HG02588 (cell line): ENCODE measurements around the gene ALPL.

Experiments used
- ATAC-seq: cut with Tn5 transposase; IDR thresholded peaks from one replicate; pipeline ENCODE4 v1.9.1; 2021; ENCODE audit warnings: mild to moderate bottlenecking, moderate library complexity; ENCODE audit not compliant: unreplicated experiment

ALPL gene

DNA sequence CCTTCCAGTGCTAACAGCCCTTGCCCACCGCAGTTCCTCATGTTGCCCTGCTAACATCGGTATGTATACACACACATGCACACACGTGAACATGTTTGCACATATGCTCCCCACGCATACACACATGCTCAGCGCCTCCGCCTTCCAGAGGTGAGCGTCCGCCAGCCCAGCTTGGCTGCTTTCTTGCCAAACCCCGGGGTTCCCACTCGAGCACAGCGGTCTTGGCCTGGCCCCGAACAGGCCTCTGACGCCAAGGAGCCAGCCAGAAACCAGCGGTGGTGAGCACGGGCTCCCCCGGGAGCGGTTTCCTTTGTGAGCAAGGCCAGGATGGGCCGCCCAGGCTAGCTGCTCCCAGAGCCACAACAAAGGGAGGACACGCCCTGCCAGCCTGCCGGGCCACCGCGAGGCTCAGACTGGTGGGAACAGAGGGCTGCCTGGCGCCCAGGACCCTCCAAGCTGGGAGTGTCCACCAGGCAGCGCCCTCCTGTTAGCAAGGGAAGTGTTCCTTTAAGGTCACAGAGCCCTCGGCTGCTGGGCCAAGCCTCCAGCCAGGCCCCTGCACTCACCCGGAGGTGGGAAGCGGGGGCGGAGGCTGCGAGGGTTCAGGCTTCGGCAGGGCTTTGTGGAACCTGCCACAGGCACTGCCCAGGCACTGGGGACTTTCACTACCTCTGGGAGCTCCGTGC is 65.4 kb downstream of the ALPL start:
- ATAC-seq = no peak

DNA sequence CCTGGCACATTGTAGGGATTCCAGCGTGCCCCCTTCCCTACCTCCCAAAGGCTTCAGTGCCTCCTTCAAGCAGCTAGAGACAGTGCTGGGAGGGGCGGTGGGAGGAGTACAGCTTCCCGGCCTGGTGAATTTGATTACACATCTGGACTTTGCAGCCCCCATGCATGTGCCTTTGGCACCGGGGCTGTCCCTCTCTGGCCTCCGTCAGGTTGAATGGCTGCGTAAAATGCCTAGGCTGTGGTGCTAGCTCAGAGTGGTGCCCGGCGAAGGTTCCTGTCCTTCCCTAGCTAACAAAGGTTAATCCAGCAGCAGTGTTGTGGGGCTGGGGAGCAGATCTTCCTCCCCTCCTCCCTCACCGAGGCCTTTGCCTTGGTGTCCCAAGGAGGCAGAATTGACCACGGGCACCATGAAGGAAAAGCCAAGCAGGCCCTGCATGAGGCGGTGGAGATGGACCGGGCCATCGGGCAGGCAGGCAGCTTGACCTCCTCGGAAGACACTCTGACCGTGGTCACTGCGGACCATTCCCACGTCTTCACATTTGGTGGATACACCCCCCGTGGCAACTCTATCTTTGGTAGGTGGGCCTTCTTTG is 66.2 kb downstream of the ALPL start:
- no peak for ATAC-seq

DNA sequence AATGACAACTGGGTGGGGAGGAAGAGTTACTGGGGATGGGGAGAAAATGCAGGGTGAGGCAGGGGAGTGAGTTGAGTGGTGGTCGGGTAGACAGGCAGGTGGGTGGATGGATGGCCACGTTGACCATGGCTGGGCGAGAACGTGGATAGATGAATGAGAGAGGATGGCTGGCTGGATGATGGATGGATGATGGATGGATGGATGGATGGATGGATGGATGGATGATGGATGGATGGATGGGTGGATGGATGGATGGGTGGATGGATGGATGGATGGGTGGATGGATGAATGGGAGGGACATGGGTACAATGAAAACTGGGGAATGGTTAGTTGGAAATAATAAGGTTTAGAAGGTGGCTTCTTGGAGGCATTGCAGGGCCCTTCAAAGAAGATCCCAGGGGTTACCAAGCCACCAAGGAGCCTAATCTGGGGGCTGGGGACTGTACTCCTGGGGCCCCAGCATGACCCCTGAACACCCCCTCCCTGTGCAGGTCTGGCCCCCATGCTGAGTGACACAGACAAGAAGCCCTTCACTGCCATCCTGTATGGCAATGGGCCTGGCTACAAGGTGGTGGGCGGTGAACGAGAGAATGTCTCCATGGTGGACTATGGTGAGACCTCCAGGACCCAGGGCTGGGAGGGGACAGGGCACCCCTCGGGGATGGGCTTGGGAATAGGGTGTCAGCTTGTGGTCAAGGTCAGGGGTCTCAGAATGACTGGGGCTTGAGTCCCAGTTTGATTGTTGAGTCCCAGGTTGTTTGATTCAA is 67.0 kb downstream of the ALPL start:
- no peak for ATAC-seq

DNA sequence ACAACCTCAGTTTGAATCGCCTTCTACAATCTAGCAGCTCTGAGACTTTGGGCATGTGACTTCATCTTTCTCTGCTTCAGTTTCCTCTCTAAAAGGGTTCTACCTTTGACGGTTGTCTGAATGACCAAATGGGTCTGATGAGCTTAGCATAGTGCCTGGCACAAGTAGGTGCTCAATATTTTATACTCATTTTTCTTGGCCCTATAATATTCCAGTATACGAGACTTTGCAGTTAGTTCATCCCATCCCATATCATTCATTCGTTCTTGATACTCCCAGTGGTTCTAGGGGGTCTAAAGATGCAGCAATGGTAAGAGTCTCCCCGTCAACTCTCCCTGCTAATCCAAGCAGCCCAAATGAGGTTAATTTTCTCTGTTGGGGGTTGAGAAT is 67.6 kb downstream of the ALPL start:
- ATAC-seq = no peak

DNA sequence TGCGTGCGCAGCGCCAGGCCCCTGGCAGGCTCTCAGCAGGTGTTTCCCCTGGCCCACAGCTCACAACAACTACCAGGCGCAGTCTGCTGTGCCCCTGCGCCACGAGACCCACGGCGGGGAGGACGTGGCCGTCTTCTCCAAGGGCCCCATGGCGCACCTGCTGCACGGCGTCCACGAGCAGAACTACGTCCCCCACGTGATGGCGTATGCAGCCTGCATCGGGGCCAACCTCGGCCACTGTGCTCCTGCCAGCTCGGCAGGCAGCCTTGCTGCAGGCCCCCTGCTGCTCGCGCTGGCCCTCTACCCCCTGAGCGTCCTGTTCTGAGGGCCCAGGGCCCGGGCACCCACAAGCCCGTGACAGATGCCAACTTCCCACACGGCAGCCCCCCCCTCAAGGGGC is 68.1 kb downstream of the ALPL start:
- ATAC-seq = no peak

DNA sequence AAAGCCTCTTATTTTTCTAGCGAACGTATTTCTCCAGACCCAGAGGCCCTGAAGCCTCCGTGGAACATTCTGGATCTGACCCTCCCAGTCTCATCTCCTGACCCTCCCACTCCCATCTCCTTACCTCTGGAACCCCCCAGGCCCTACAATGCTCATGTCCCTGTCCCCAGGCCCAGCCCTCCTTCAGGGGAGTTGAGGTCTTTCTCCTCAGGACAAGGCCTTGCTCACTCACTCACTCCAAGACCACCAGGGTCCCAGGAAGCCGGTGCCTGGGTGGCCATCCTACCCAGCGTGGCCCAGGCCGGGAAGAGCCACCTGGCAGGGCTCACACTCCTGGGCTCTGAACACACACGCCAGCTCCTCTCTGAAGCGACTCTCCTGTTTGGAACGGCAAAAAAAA is 68.7 kb downstream of the ALPL start:
- ATAC-seq = no peak

DNA sequence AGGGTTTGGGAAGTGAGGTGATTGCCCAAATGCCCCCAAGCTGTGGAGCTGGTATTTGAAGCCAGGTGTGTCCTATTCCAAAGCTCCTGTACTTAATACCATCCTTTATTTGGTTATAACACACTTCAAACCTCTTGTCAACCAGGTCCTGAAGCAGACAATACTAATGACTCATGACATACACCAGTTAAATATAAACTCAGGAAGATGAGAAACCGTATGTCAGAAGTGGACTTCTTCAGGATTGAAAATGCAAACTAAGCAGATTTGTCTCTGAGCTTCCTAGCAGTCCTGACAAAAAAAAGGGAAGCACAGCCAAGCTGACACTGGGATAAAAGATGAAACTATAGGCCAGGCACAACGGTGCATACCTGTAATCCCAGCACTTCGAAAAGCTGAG is 70.6 kb downstream of the ALPL start:
- ATAC-seq = no peak

DNA sequence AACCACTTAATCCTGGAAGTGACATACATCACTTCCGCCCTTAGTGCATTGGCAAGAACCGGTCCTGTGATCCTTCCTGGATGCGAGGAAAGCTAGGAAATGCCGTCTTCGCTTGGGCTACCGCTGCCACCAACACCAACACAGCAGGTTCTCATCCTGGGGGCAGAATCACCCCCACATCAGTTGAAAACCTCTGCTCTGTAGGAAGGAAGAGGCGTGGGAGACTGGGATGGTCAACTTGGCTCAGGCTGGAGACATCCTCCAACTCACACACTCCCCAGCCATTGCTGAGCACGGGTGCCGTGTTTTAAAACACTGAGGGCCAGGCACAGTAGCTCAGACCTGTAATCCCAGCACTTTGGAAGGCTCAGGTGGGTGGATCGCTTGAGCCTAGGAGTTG is 74.9 kb downstream of the ALPL start:
- no peak for ATAC-seq

DNA sequence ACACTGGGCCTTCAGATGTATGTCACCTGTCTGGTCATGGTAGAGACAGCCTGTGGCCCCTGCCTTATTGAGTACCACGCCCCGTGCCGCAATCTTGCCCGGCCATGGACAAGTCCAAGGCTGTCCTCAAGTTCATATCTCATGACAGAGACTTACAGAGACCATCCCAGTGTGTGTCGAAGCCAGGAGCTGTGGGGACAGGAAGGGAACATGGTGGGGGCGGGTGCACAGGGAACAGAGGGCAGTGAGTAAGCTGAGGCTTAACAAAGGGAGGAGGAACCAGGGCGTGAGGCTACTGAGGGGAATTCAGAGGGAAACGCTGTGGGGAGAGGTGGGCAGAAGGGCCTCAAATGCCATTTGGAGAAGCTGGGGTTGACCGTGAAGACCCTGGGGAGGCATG is 75.8 kb downstream of the ALPL start:
- no peak for ATAC-seq

DNA sequence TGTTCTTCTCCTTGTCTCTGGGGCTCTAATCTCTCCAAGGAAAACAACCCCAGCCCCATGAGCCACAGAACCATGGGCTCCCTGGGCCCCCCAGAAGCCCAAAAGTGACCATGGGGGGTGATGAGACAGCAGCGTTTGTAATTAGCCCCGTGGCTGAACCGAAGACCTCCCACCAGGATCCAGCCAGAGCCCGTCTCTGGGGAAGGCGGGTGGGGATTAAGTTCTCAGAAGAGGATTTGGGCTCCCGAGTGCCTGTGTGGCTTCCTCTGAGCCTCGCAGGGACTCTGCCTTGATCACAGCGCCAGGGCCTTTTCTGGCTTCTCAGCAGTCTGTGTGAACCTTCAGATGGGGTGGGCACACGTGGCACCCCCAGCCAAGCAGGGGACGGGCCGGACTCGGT is 77.0 kb downstream of the ALPL start:
- ATAC-seq = no peak

DNA sequence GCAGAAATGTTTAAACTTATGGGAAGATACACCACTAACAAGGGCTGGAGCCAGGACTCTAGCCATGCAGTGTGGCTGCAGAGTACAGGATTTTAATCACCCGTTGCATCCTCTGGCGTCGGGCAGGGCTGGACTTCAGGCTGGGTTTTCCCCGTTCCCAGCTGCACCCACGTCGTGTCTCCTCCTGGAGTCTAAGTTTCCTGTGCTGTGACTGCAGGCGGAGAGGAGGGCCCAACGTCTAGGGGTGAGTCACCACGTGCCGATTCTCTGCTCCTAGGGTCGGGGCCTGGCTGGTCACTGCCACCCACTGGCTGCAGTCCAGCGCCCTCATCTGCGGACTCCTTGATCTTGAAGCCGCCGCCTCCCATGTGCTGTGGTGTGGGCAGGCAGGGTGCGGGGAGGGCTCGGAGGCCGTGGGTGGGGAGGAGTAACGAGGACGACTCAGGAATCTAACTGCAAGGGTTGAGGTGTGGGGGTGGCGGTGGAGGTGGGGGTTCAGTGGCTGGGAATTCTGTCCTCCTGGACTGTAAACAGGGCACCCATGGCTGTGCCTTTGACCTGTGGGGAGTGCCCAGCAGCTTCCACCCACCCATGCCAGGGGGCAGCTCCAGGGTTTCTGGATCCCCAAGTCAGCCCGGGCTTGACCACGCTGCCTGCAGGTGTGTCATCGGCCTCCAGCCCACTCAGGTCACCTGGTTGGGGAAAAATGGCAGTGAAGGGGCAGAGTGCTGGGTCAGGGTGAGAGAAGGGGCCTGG is 77.8 kb downstream of the ALPL start:
- ATAC-seq = no peak

DNA sequence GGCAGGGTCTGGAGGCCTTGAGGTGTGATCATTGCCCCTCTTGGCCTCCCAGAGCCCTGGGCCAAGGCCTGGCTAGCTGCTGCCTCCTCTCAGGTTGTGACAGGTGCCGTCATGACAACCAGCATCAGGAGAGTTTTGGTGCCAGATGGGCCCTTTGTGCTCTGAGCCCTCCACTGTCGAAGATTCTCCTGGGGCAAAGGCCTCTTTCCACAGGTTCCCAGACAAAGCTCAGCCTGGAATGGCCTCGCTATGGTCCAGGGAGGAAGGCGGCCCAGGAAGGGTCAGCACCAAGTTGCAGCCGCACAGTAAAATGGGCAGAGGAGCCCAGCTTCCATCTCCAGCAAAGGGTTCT is 78.4 kb downstream of the ALPL start:
- ATAC-seq = no peak

DNA sequence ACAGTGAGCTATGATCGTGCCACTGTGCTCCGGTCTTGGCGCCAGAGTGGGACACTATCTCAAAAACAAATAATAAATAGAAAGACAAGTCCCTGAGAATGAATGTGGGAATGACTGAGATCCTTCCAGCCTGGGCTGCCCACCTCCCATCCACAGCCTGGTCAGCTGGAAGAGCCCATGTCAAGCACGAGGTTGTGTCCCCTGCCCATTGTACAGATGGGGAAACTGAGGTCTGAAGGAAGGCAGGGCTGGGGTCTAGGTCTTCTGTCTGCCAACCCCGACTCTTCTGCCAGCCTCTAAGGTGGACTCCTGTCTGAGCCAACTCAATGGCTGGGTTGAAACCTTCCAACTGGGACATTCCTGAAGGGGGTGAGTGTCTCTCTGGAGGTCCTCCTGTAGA is 80.4 kb downstream of the ALPL start:
- no peak for ATAC-seq

DNA sequence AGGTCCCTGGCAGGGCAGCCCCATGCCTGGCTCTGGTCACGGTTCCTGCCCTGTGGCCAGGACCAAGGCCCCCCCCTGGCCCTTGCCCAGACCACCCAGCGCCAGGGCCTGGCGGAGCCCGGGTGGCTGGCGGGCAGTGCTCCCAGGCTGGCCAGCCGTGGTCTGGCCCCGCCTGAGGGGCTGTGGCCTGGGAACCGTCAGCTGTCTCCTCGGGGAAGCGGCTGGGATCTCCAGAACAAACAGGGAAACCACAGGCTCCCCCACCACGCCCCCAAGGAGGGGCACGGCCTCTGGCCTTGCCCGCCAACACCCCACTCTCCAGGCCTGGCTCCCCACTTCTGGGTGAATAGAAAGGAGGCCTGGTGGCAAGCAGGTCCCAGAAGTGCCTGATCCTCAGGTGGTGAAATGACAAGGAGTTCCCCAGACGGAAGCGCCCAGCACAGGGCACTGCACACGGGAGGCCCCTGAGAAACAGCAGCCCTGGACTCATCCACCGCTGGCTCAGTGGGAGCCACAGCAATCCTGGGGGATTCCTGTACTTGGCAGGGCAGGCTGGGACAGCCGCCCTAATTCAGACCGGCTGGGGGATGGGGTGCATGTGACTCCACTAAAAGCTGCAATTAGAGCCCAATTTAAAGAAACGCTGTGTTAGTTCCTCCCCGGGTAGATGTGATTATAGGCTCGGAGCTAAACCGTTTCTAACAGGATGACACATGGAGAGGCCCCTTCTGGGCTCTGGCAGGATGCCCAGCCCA is 81.1 kb downstream of the ALPL start:
- ATAC-seq = no peak

DNA sequence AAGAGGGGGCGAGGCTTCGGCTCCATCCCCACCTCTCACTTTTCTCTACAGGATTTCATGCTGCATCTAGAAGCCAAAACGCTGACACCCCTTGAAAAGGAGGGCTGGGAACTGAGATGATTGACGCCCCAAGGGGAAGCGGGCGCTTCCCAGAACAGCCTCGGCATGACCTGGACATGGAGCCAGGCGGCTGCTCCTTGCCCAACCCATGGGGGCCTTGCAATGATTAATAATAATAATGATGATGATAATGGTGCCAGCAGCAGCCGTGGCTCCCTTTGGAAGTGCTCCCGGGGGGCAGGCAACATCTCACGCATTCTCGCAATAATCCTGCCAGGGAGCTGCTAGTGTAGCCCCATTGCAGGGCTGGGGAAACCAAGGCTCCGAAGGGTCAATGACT is 81.7 kb downstream of the ALPL start:
- ATAC-seq = no peak

DNA sequence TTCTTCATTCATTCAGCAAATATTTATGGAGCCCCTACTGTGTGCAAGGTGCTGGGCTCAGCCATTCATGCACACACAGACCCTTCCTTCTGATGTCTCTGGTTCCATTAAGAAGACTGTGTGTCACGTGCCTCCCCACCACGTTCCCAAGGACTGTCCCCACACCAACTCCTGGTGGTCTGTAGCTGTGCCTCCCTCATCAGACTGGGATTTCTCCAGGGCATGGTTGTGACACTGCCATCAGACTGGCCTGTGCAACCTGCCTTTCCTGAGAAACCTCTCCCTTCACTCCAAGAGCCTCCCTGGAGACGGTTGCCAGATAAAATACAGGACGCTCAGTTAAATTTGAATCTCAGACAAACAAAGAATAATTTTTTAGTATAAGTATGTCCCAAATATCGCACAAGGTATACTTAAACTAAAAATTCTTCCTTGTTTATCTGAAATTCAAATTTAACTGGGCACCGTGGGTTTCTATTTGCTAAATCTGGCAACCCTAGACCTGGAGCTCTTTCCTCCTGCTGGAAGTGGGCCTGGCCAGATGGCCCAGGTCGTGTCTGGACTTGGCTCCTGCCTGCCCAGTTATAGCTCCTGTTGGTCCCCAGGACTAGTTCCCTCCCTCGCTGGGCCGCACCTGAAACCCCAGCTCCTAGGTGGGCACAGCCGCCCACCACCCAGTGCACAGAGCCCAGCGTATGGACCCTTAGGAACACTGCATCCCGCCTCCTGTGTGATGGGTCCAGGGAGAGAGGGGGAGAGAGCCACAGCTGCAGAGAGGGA is 83.1 kb downstream of the ALPL start:
- no peak for ATAC-seq

DNA sequence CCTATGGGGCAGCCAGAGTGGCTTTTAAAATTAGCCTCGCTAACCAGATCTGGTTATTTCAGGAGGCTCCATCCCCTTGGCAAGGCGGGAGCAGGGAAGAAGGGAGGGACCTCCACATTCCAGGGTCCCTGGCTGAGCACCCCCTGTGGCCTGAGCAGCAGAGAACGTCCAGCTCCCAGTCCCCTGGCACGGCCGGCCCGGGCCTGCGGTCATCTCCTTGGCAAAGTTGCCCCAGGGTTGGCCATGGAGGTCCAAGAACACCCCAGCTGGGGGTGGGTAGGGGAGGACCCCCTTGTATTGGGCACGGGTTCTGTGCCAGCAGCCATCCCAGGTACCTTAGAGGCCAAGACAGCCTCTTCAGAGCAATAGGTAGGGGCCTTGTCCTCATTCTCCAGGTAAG is 84.0 kb downstream of the ALPL start:
- ATAC-seq = no peak

DNA sequence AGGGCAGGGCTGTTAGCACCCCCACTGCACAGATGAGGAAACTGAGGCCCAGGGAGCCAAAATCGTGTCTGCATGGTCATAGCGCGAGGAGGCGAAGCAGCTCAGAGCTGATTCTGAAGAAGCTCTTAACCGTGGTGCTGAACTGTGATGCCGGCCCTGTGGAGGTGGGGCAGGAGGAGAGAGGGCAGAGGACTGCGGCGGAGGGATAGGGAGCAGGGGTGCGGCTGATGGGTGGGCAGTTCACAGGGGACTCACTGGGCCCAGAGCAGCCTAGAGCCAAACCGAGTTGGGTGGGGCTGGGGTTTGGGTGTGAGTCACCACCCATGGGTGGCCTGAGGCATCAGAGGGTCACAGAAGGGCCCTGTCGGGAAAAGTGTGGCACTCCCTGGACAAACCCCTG is 85.3 kb downstream of the ALPL start:
- ATAC-seq = no peak

DNA sequence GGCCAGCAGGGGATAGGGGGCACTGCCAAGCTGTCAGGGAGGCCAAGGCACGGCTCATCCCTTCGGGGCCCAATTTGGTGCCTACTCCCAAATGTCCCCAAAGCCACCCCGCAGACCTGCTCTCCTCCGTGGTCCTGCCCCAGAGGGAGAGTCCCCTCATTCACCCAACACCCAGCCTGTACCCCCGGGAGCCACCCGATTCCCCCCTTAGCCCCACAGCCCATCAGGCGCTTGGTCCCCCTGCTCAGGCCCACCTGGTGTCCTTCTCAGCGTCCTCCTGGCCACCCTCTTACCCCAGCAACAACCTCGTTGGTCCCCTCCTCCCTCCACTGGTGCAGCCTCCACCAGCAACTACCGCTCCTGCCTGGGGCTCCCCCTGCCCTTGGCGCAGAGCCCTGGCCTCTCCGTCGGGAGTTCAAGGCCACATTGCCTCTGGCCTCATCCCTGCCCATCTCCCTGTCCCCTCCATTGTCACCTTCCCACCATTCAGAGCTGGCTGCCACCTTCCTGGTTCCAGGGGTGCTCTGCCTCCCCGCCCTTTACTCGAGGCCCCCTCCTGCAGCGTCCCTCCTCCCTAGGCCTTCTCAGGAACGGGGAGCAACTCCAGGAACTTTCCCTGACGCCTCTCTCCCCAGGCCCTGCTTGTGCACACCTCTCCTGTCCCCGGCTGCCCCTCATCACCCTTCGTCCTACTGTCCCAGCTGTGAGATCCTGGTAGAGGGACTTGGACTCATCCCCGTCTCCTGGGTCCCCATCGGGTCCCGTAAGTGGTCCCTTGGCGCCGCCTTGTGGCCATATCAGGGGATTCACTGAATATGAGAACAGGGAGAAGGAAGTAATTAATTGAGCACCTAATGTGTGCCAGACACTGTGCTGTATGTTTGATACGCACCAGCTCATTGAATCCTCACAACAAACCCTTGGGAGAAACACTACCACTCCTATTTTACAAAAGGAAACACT is 86.0 kb downstream of the ALPL start:
- no peak for ATAC-seq
